Neural crest cell (in vitro differentiated cells): ENCODE results near the gene TP53. TPM values are rescaled to one million over a fixed set of nuclear protein-coding genes. Genes with fewer than 3 reads are reported as not detected.

ENCODE experiments used
- DNase-seq: peaks from one replicate; pipeline ENCODE4 v3.0.0; 2021; ENCODE audit warnings: low read depth, mixed read lengths, low spot score
- H3K27ac Mint-ChIP-seq: one replicate; pipeline ENCODE4 v1.8.0; 2021; ENCODE audit warnings: mild to moderate bottlenecking, mixed read lengths; ENCODE audit not compliant: unreplicated experiment
- H3K27me3 Mint-ChIP-seq: 2 replicates; pipeline ENCODE4 v1.8.0; 2021; ENCODE audit warnings: low read depth, mild to moderate bottlenecking, mixed read lengths
- H3K36me3 Mint-ChIP-seq: 2 replicates; pipeline ENCODE4 v1.8.0; 2021; ENCODE audit warnings: low read depth, mild to moderate bottlenecking, mixed read lengths
- H3K4me1 Mint-ChIP-seq: 2 replicates; pipeline ENCODE4 v1.8.0; 2021; ENCODE audit warnings: mixed read lengths
- H3K4me3 Mint-ChIP-seq: one replicate; pipeline ENCODE4 v1.8.0; 2021; ENCODE audit warnings: mild to moderate bottlenecking, mixed read lengths
- H3K9me3 Mint-ChIP-seq: 2 replicates; pipeline ENCODE4 v1.8.0; 2021; ENCODE audit warnings: mixed read lengths
- CTCF ChIP-seq: fragments of 200-600 bp; sonication (generic); conservative IDR thresholded peaks from 2 replicates; pipeline ENCODE4 v1.5.0; 2021; ENCODE audit warnings: antibody characterized with exemption, mild to moderate bottlenecking
- total RNA-seq: library from RNA; stranded (reverse); gene quantifications from 2 replicates; pipeline ENCODE4 v1.2.1, GENCODE V29; 2021

The TP53 gene
- total RNA-seq, 1 donor from 2014 or later: 135 TPM

GRCh38 chr17:7618608-7619007 lies 68.7 kb downstream of the TP53 start:
- peak overlapping the region; percentile 9 for H3K4me3 Mint-ChIP-seq
- DNase-seq: no peak
- no peaks in the 10 kb centered on the region for H3K36me3 Mint-ChIP-seq
- H3K9me3 Mint-ChIP-seq: no peaks in the 10 kb centered on the region
- peaks cover 10% of the 10 kb centered on the region for H3K4me1 Mint-ChIP-seq
- no peak overlapping the region for H3K27ac Mint-ChIP-seq
- peaks cover 2% of the 10 kb centered on the region for H3K27me3 Mint-ChIP-seq
- no peak for TF ChIP-seq CTCF

Other genes starting within 250 kb of the TP53 start
- 6.0 and 6.5 TPM in 2 replicates for gene FGF11, start 248.0 kb downstream of the TP53 start, total RNA-seq
- gene CHRNB1, start 242.4 kb downstream of the TP53 start, total RNA-seq: 9.7 and 9.9 TPM in 2 replicates
- 13.6 and 14.3 TPM in 2 replicates for gene ZBTB4, start 207.9 kb downstream of the TP53 start, total RNA-seq
- not detected in 2 replicates for gene SLC35G6, start 206.0 kb downstream of the TP53 start, total RNA-seq
- gene POLR2A, start 203.1 kb downstream of the TP53 start, total RNA-seq: 181 and 183 TPM in 2 replicates
- gene TNFSF12, start 138.4 kb downstream of the TP53 start, total RNA-seq: 4.1 and 5.4 TPM in 2 replicates
- gene TNFSF13, start 128.7 kb downstream of the TP53 start, total RNA-seq: 0.45 and 0.86 TPM in 2 replicates
- 83.7 and 85.7 TPM in 2 replicates for gene SENP3, start 125.6 kb downstream of the TP53 start, total RNA-seq
- 0.49 and 1.6 TPM in 2 replicates for gene CD68, start 107.9 kb downstream of the TP53 start, total RNA-seq
- gene MPDU1, start 103.6 kb downstream of the TP53 start, total RNA-seq: 74.4 and 83.7 TPM in 2 replicates
- gene SOX15, start 97.4 kb downstream of the TP53 start, total RNA-seq: 0.65 and 0.84 TPM in 2 replicates
- gene FXR2, start 72.6 kb downstream of the TP53 start, total RNA-seq: 51.9 and 53.8 TPM in 2 replicates
- 76.3 and 89.1 TPM in 2 replicates for gene SAT2, start 59.7 kb downstream of the TP53 start, total RNA-seq
- 2.3 and 2.5 TPM in 2 replicates for gene SHBG, start 57.4 kb downstream of the TP53 start, total RNA-seq
- 12.1 and 14.3 TPM in 2 replicates for gene ATP1B2, start 36.6 kb downstream of the TP53 start, total RNA-seq
- gene WRAP53, start 987 bp upstream of the TP53 start, total RNA-seq: 35.7 and 41.1 TPM in 2 replicates
- 25.3 and 25.5 TPM in 2 replicates for gene EFNB3, start 17.7 kb upstream of the TP53 start, total RNA-seq
- 0.16 and 0.27 TPM in 2 replicates for gene DNAH2, start 30.3 kb upstream of the TP53 start, total RNA-seq
- gene KDM6B, start 146.7 kb upstream of the TP53 start, total RNA-seq: 64.8 and 70.2 TPM in 2 replicates
- 6.7 and 8.4 TPM in 2 replicates for gene TMEM88, start 167.6 kb upstream of the TP53 start, total RNA-seq
- 83.4 and 87.2 TPM in 2 replicates for gene NAA38, start 170.1 kb upstream of the TP53 start, total RNA-seq
- 12.7 and 13.3 TPM in 2 replicates for gene CYB5D1, start 170.5 kb upstream of the TP53 start, total RNA-seq
- gene CHD3, start 201.3 kb upstream of the TP53 start, total RNA-seq: 53.3 and 59.7 TPM in 2 replicates
- gene RNF227, start 228.8 kb upstream of the TP53 start, total RNA-seq: 3.6 and 4.0 TPM in 2 replicates
- 19.9 and 20.4 TPM in 2 replicates for gene KCNAB3, start 242.4 kb upstream of the TP53 start, total RNA-seq
- gene TRAPPC1, start 244.5 kb upstream of the TP53 start, total RNA-seq: 129 and 145 TPM in 2 replicates
- 55.5 and 58.3 TPM in 2 replicates for gene CNTROB, start 244.7 kb upstream of the TP53 start, total RNA-seq